Kidney tubule cell (primary cell): ENCODE data around the gene TPR.

Experiments used
- DNase-seq: peaks from one replicate; pipeline ENCODE4 v3.0.0-alpha.2; 2018; ENCODE audit warnings: low spot score

Gene TPR

GRCh38 chr1:186289943-186290545 lies 85.0 kb downstream of the TPR start:
- DNase-seq: no peak

- no peak for DNase-seq
Measured at GRCh38 chr1:186286615-186287315, 88.3 kb downstream of the TPR start.

- DNase-seq: no peak
Measured at GRCh38 chr1:186283374-186283773, 91.7 kb downstream of the TPR start.

- DNase-seq: no peak
Measured at GRCh38 chr1:186282466-186282865, 92.6 kb downstream of the TPR start.

GRCh38 chr1:186275822-186276221 lies 99.2 kb downstream of the TPR start:
- no peak for DNase-seq

- DNase-seq: no peak
Measured at GRCh38 chr1:186272486-186272885, 102.6 kb downstream of the TPR start.

- no peak for DNase-seq
Measured at GRCh38 chr1:186271032-186271431, 104.0 kb downstream of the TPR start.
